GM12865 (cell line): ENCODE data around the gene PTPN2.
"Not testable (repeated sequence)": the region's sequence is repeated elsewhere in the genome, so short reads cannot be mapped to it uniquely, and the experiment has no call there.

ENCODE experiments used
- DNase-seq: peaks from one replicate; pipeline ENCODE4 v3.0.0; 2010; ENCODE audit warnings: low read depth
- H3K4me3 ChIP-seq: 2 replicates; pipeline ENCODE4 v1.5.1; 2011; ENCODE audit warnings: mild to moderate bottlenecking, low read depth, low read length, control low read depth
- CTCF ChIP-seq: IDR thresholded peaks from 2 replicates; pipeline ENCODE4 v1.5.1; 2011; ENCODE audit warnings: low read length, control low read depth, low read depth, inconsistent platforms; ENCODE audit not compliant: insufficient read depth; ENCODE audit errors: missing control alignments

Gene PTPN2

GRCh38 chr18:12883372-12883683, 709 bp downstream of the PTPN2 start:
- peak overlapping the region; percentile 89 for H3K4me3 ChIP-seq
- DNase-seq: no peak
- TF ChIP-seq CTCF: no peak

- TF ChIP-seq CTCF: no peak
- H3K4me3 ChIP-seq: peak overlapping the region; percentile 89
- no peak for DNase-seq
These were observed 1.3 kb downstream of the PTPN2 start for GRCh38 chr18:12882453-12883371.

GRCh38 chr18:12880541-12880910, 3.5 kb downstream of the PTPN2 start:
- no peak for TF ChIP-seq CTCF
- peak; percentile 50 for DNase-seq
- H3K4me3 ChIP-seq: peak overlapping the region; percentile 30

- peak overlapping the region; percentile 30 for H3K4me3 ChIP-seq
- no peak for TF ChIP-seq CTCF
- peak; percentile 44 for DNase-seq
These were observed 4.0 kb downstream of the PTPN2 start for GRCh38 chr18:12879840-12880540.

GRCh38 chr18:12874992-12875391, 9.0 kb downstream of the PTPN2 start:
- H3K4me3 ChIP-seq, DNase-seq: not testable (repeated sequence)

- not testable (repeated sequence) for DNase-seq, H3K4me3 ChIP-seq
These were observed 10.0 kb downstream of the PTPN2 start for GRCh38 chr18:12873961-12874567.

GRCh38 chr18:12872408-12872807, 11.6 kb downstream of the PTPN2 start:
- no peak overlapping the region for H3K4me3 ChIP-seq
- no peak for TF ChIP-seq CTCF
- DNase-seq: no peak
